ENCODE measurements around the gene PRSS21.

The PRSS21 gene

GRCh38 chr16:2836646-2837508, 19.8 kb downstream of the PRSS21 start:
- no peak for TF ChIP-seq CTCF (IDR thresholded peaks at IDR 0.05)
- H3K27ac ChIP-seq: no peak overlapping the region
- no peak overlapping the region for H3K4me3 ChIP-seq (ENCODE audit: low read depth in 1 of 2, low read length in 1 of 2)
- no peaks in the 10 kb centered on the region for H3K36me3 ChIP-seq
- H3K9me3 ChIP-seq: no peaks in the 10 kb centered on the region
- peaks cover 6% of the 10 kb centered on the region in 2 experiments for H3K4me1 ChIP-seq (ENCODE audit: control insufficient read depth in 1 of 2, insufficient read depth in 1 of 2, low read depth in 1 of 2, low read length in 1 of 2)
- H3K27me3 ChIP-seq: peaks cover 31% of the 10 kb centered on the region

- Histone ChIP-seq H3K36me3 (no peaks in the 10 kb centered on the region), H3K4me3 (ENCODE audit: low read depth in 1 of 2, low read length in 1 of 2) (no peak overlapping the region), H3K27ac (no peak overlapping the region), H3K9me3 (no peaks in the 10 kb centered on the region), H3K4me1 (ENCODE audit: control insufficient read depth in 1 of 2, insufficient read depth in 1 of 2, low read depth in 1 of 2, low read length in 1 of 2) (peaks cover 13 to 15% of the 10 kb centered on the region in 2 experiments), H3K27me3 (peaks cover 41% of the 10 kb centered on the region)
- TF ChIP-seq CTCF (IDR thresholded peaks at IDR 0.05): no peak
Observed at GRCh38 chr16:2838928-2839327, 21.9 kb downstream of the PRSS21 start.

GRCh38 chr16:2839650-2840450, 22.8 kb downstream of the PRSS21 start:
- no peak overlapping the region for H3K27ac ChIP-seq
- peaks cover 41% of the 10 kb centered on the region for H3K27me3 ChIP-seq
- no peaks in the 10 kb centered on the region for H3K9me3 ChIP-seq
- TF ChIP-seq CTCF (IDR thresholded peaks at IDR 0.05): no peak
- no peaks in the 10 kb centered on the region for H3K36me3 ChIP-seq
- H3K4me1 ChIP-seq (ENCODE audit: control insufficient read depth in 1 of 2, insufficient read depth in 1 of 2, low read depth in 1 of 2, low read length in 1 of 2): peaks cover 13 to 15% of the 10 kb centered on the region in 2 experiments
- no peak overlapping the region for H3K4me3 ChIP-seq (ENCODE audit: low read depth in 1 of 2, low read length in 1 of 2)

- Histone ChIP-seq H3K9me3 (no peaks in the 10 kb centered on the region), H3K4me3 (ENCODE audit: low read depth in 1 of 2, low read length in 1 of 2) (no peak overlapping the region), H3K27ac (no peak overlapping the region), H3K36me3 (no peaks in the 10 kb centered on the region), H3K27me3 (peaks cover 41% of the 10 kb centered on the region), H3K4me1 (ENCODE audit: control insufficient read depth in 1 of 2, insufficient read depth in 1 of 2, low read depth in 1 of 2, low read length in 1 of 2) (peaks cover 13 to 15% of the 10 kb centered on the region in 2 experiments)
- TF ChIP-seq CTCF (IDR thresholded peaks at IDR 0.05): no peak
Observed at GRCh38 chr16:2840914-2841313, 23.9 kb downstream of the PRSS21 start.

GRCh38 chr16:2841606-2842339, 24.7 kb downstream of the PRSS21 start:
- peaks cover 33% of the 10 kb centered on the region for H3K27me3 ChIP-seq
- no peaks in the 10 kb centered on the region for H3K36me3 ChIP-seq
- no peaks in the 10 kb centered on the region for H3K9me3 ChIP-seq
- H3K27ac ChIP-seq: no peak overlapping the region
- peaks cover 13 to 15% of the 10 kb centered on the region in 2 experiments for H3K4me1 ChIP-seq (ENCODE audit: control insufficient read depth in 1 of 2, insufficient read depth in 1 of 2, low read depth in 1 of 2, low read length in 1 of 2)
- TF ChIP-seq CTCF (IDR thresholded peaks at IDR 0.05): no peak
- H3K4me3 ChIP-seq (ENCODE audit: low read depth in 1 of 2, low read length in 1 of 2): peak overlapping the region in 1 of 2 experiments; percentile 0
